Measurements from ENCODE around the gene RAP1GDS1.

DNA sequence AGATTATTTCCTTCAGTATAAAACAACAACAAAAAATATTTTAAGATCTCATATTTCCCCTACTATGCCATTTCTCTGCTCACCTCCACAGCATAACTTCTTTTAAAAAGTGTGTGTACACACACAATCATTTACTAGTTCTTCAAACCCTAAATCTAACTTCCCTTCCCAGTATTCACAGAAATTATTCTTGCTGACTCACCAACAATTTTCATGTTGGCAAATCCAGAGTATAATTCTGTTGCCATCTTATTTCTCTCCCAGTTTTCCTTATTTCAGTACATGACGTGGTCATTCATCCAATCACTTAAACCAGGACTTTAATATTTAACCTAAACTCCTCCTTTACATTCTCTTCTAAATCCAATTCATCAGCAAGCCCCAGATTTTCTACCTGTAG lies 11.4 kb upstream of the RAP1GDS1 start:
- TF ChIP-seq, protein P1, sequence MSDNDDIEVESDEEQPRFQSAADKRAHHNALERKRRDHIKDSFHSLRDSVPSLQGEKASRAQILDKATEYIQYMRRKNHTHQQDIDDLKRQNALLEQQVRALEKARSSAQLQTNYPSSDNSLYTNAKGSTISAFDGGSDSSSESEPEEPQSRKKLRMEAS (IDR thresholded peaks at IDR 0.05): no peak
- TF ChIP-seq ZNF274 (IDR thresholded peaks at IDR 0.05; ENCODE audit: low read depth, low read length): no peak
- no peak for TF ChIP-seq CEBPB (IDR thresholded peaks at IDR 0.05; ENCODE audit: low read depth)
- TF ChIP-seq, protein P2, sequence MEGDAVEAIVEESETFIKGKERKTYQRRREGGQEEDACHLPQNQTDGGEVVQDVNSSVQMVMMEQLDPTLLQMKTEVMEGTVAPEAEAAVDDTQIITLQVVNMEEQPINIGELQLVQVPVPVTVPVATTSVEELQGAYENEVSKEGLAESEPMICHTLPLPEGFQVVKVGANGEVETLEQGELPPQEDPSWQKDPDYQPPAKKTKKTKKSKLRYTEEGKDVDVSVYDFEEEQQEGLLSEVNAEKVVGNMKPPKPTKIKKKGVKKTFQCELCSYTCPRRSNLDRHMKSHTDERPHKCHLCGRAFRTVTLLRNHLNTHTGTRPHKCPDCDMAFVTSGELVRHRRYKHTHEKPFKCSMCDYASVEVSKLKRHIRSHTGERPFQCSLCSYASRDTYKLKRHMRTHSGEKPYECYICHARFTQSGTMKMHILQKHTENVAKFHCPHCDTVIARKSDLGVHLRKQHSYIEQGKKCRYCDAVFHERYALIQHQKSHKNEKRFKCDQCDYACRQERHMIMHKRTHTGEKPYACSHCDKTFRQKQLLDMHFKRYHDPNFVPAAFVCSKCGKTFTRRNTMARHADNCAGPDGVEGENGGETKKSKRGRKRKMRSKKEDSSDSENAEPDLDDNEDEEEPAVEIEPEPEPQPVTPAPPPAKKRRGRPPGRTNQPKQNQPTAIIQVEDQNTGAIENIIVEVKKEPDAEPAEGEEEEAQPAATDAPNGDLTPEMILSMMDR (IDR thresholded peaks at IDR 0.05 in 2 of 3, conservative IDR thresholded peaks at IDR 0.05 in 1 of 3; ENCODE audit: borderline replicate concordance in 1 of 3, insufficient read depth in 1 of 3, low read depth in 2 of 3, low read length in 2 of 3): no peak
- TF ChIP-seq SRF (IDR thresholded peaks at IDR 0.05; ENCODE audit: low read depth): no peak
- TF ChIP-seq POLR2AphosphoS5 (IDR thresholded peaks at IDR 0.05; ENCODE audit: low read depth, low read length): no peak
- TF ChIP-seq, protein P3, sequence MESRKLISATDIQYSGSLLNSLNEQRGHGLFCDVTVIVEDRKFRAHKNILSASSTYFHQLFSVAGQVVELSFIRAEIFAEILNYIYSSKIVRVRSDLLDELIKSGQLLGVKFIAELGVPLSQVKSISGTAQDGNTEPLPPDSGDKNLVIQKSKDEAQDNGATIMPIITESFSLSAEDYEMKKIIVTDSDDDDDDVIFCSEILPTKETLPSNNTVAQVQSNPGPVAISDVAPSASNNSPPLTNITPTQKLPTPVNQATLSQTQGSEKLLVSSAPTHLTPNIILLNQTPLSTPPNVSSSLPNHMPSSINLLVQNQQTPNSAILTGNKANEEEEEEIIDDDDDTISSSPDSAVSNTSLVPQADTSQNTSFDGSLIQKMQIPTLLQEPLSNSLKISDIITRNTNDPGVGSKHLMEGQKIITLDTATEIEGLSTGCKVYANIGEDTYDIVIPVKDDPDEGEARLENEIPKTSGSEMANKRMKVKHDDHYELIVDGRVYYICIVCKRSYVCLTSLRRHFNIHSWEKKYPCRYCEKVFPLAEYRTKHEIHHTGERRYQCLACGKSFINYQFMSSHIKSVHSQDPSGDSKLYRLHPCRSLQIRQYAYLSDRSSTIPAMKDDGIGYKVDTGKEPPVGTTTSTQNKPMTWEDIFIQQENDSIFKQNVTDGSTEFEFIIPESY (IDR thresholded peaks at IDR 0.05; ENCODE audit: extremely low read depth, insufficient replicate concordance, low read length): no peak
